A549 (cell line): ENCODE data around the gene SMARCD3.

ENCODE experiments used
- HDAC2 ChIP-seq: fragments of 200-600 bp; sonication (generic); IDR thresholded peaks from 2 replicates; pipeline ENCODE4 v1.6.1; 2016
- POLR2A ChIP-seq: IDR thresholded peaks from 2 replicates; pipeline ENCODE4 v1.6.1; 2012; ENCODE audit warnings: mild to moderate bottlenecking, low read length
- TF ChIP-seq, protein P1 (sequence below): IDR thresholded peaks from 2 replicates; pipeline ENCODE4 v1.6.1; 2012

DNA sequence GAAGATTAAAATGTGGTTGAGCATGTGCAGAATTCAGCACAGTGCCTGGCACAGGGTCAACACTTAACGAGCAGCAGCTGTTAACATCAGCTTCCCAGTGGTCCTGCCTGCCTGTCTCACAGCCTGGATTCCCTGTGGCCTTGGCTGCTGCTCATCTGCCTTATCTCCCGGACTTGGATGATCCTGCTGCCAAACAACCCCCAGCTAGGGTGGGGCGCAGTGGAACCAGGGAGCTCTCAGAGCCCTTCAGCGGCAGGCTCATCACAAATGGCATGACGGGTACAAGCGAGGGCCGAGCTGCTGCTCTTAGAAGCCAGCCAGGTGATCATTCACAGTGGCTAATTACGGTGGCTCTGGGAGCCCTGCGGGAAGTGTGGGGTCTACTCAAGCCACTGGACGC is 13.0 kb upstream of the SMARCD3 start:
- TF ChIP-seq HDAC2 (no peak), POLR2A (no peak)
- TF ChIP-seq, protein P1, sequence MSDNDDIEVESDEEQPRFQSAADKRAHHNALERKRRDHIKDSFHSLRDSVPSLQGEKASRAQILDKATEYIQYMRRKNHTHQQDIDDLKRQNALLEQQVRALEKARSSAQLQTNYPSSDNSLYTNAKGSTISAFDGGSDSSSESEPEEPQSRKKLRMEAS, result no peak
